ENCODE results near the gene DTX1.
"Not testable (repeated sequence)": the region's sequence is repeated elsewhere in the genome, so short reads cannot be mapped to it uniquely, and the experiment has no call there.

Gene DTX1

DNA sequence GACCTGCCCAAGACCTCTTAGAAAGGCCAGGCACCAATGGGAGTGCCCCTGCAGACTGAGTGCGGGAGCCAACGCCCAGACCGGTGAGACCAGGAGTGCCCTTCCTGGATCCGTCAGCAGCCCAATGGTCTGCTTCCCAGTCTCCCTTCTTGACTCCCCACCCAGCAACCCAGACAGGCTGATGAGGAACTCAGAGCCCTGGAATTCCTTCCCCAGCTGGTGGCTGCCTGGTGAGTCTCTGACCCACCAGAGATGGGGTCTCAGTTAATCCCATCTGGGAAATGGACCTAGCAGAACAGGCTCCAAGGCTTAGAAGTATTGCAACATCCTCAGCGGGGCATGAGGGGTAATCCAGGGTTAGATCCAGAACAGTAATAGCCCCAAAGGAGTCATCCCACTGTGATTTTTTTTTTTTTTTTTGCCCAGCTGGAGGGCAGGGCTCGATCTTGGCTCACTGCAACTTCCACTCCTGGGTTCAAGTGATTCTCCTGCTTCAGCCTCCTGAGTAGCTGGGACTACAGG is 80.5 kb downstream of the DTX1 start:
- ATAC-seq (ENCODE audit: low read depth), result no peak
- no peak overlapping the region for H3K4me3 ChIP-seq (ENCODE audit: severe bottlenecking)
- no peaks in the 10 kb centered on the region for H3K4me1 ChIP-seq (ENCODE audit: insufficient read depth, poor library complexity, severe bottlenecking)
- H3K27me3 ChIP-seq (ENCODE audit: insufficient read depth, poor library complexity, severe bottlenecking), result peaks cover 4% of the 10 kb centered on the region
- no peak for DNase-seq (ENCODE audit: low spot score)
- no peaks in the 10 kb centered on the region for H3K9me3 ChIP-seq (ENCODE audit: severe bottlenecking)
- no peak overlapping the region for H3K27ac ChIP-seq (ENCODE audit: poor library complexity, severe bottlenecking)
- H3K36me3 ChIP-seq (ENCODE audit: low read depth), result no peaks in the 10 kb centered on the region
- TF ChIP-seq CTCF (IDR thresholded peaks at IDR 0.05; ENCODE audit: poor library complexity, severe bottlenecking), result no peak

DNA sequence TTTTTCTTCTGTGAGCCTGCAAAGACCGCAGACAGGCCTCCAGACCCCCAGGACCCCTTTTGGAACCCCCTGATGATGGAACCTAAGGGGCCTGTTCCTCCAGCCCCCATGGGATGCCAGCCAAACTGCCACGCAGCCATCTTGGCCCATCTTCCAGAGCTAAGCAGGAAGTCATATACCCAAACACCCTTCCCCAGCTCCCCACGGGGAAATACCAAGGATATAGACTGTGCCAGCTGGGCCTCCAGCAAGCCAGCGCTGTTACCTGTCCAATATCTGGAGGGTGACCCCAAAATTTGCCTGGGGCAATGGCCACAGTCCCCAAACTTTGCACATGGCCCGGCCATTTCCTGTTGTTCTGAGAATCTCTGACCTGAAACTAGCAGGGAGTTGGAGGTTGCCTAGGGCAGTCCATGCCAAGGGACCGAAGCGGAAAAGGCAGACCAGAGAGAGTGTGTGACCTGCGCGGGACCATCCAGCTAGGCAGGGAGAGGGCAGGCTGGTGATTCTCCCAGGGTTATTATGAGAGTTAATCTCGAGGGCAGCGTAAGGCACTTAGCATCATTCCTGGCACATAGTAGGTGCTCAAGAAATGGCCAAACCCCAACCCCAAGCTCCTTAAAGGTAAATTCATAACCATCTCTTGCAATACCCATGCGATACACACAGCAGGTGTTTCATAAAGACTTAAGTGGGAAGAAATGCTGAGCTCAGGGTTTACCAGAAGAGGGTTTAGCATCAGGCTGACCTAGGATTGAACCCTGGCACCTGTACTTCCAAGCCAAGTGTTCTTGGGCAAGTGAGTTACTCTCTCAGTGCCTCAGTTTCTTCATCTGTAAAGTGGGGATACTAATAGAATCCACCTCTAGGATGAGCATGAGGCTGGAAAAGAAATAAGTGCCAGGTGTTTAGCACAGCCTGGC is 81.6 kb downstream of the DTX1 start:
- no peak for DNase-seq (ENCODE audit: low spot score)
- H3K4me3 ChIP-seq (ENCODE audit: severe bottlenecking), result no peak overlapping the region
- ATAC-seq (ENCODE audit: low read depth), result no peak
- H3K27ac ChIP-seq (ENCODE audit: poor library complexity, severe bottlenecking), result no peak overlapping the region
- TF ChIP-seq CTCF (IDR thresholded peaks at IDR 0.05; ENCODE audit: poor library complexity, severe bottlenecking), result no peak
- peaks cover 4% of the 10 kb centered on the region for H3K27me3 ChIP-seq (ENCODE audit: insufficient read depth, poor library complexity, severe bottlenecking)
- no peaks in the 10 kb centered on the region for H3K9me3 ChIP-seq (ENCODE audit: severe bottlenecking)
- H3K4me1 ChIP-seq (ENCODE audit: insufficient read depth, poor library complexity, severe bottlenecking), result no peaks in the 10 kb centered on the region
- no peaks in the 10 kb centered on the region for H3K36me3 ChIP-seq (ENCODE audit: low read depth)

DNA sequence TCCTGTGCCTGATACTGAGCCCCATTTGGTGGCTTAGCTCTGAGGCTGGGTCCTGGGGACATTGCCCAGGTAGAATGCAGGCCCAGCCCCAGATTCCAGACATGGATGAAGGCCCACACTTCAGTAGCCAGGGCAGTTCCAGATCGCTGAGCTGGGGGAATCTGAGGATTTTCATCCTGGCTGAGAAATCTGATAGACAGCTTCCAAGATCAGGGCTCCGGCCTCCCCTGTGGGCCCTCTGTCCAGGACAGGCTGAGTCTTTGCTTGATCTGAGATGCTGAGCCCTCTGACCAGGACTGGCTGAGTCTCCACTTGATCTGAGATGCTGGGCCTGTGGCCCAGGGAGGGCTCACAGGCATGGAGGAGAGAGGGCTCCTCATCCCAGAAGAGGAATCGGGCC is 82.3 kb downstream of the DTX1 start:
- TF ChIP-seq CTCF (IDR thresholded peaks at IDR 0.05; ENCODE audit: poor library complexity, severe bottlenecking), result no peak
- no peaks in the 10 kb centered on the region for H3K9me3 ChIP-seq (ENCODE audit: severe bottlenecking)
- no peak overlapping the region for H3K4me3 ChIP-seq (ENCODE audit: severe bottlenecking)
- no peak overlapping the region for H3K27ac ChIP-seq (ENCODE audit: poor library complexity, severe bottlenecking)
- DNase-seq (ENCODE audit: low spot score), result no peak
- H3K27me3 ChIP-seq (ENCODE audit: insufficient read depth, poor library complexity, severe bottlenecking), result peaks cover 4% of the 10 kb centered on the region
- H3K4me1 ChIP-seq (ENCODE audit: insufficient read depth, poor library complexity, severe bottlenecking), result no peaks in the 10 kb centered on the region
- no peak for ATAC-seq (ENCODE audit: low read depth)
- no peaks in the 10 kb centered on the region for H3K36me3 ChIP-seq (ENCODE audit: low read depth)

GRCh38 chr12:113140706-113141105 is 84.2 kb downstream of the DTX1 start:
- Histone ChIP-seq H3K27ac (ENCODE audit: poor library complexity, severe bottlenecking) (no peak overlapping the region), H3K27me3 (ENCODE audit: insufficient read depth, poor library complexity, severe bottlenecking) (no peaks in the 10 kb centered on the region), H3K4me1 (ENCODE audit: insufficient read depth, poor library complexity, severe bottlenecking) (no peaks in the 10 kb centered on the region), H3K9me3 (ENCODE audit: severe bottlenecking) (no peaks in the 10 kb centered on the region), H3K4me3 (ENCODE audit: severe bottlenecking) (no peak overlapping the region), H3K36me3 (ENCODE audit: low read depth) (no peaks in the 10 kb centered on the region)
- TF ChIP-seq CTCF (IDR thresholded peaks at IDR 0.05; ENCODE audit: poor library complexity, severe bottlenecking), result no peak
- ATAC-seq (ENCODE audit: low read depth) (no peak), DNase-seq (ENCODE audit: low spot score) (no peak)

- H3K36me3 ChIP-seq (ENCODE audit: low read depth); H3K27ac ChIP-seq (ENCODE audit: poor library complexity, severe bottlenecking); H3K4me1 ChIP-seq (ENCODE audit: insufficient read depth, poor library complexity, severe bottlenecking); ATAC-seq (ENCODE audit: low read depth); DNase-seq (ENCODE audit: low spot score); H3K4me3 ChIP-seq (ENCODE audit: severe bottlenecking); H3K27me3 ChIP-seq (ENCODE audit: insufficient read depth, poor library complexity, severe bottlenecking); H3K9me3 ChIP-seq (ENCODE audit: severe bottlenecking): not testable (repeated sequence)
Observed at GRCh38 chr12:113141716-113142115, 85.2 kb downstream of the DTX1 start.
